ENCODE data around the gene TAF13.
A peak's percentile ranks its signal among the peaks of the same experiment; 100 is the strongest.

The TAF13 gene

GRCh38 chr1:109104364-109105151 is 28.8 kb upstream of the TAF13 start:
- peak; percentile 76 for TF ChIP-seq CEBPB (IDR thresholded peaks at IDR 0.05)
- TF ChIP-seq MAX (IDR thresholded peaks at IDR 0.05): no peak

GRCh38 chr1:109099938-109100773 is 24.4 kb upstream of the TAF13 start:
- peak; percentile 36; the same call in 1 of the 2 replicates for TF ChIP-seq NFIC (IDR thresholded peaks at IDR 0.05)
- TF ChIP-seq CEBPB (IDR thresholded peaks at IDR 0.05): no peak
- peak; percentile 31; the same call in 1 of the 2 replicates for TF ChIP-seq CREB1 (IDR thresholded peaks at IDR 0.05; ENCODE audit: low read depth)
- TF ChIP-seq YY1 (IDR thresholded peaks at IDR 0.05; ENCODE audit: low read depth): peak; percentile 61; the same call in 1 of the 2 replicates
- TF ChIP-seq EP300 (IDR thresholded peaks at IDR 0.05; ENCODE audit: borderline replicate concordance): peak; percentile 50; the same call in 1 of the 2 replicates
- TF ChIP-seq ZBTB7A (IDR thresholded peaks at IDR 0.05; ENCODE audit: low read depth): no peak; the same call in 1 of the 2 replicates
- TF ChIP-seq USF1 (IDR thresholded peaks at IDR 0.05): peak; percentile 37
- peak; percentile 30; the same call in 1 of the 2 replicates for TF ChIP-seq TCF12 (IDR thresholded peaks at IDR 0.05; ENCODE audit: low read depth)
- TF ChIP-seq EGR1 (IDR thresholded peaks at IDR 0.05): peak; percentile 74
- no peak for TF ChIP-seq REST (IDR thresholded peaks at IDR 0.05; ENCODE audit: low read depth)
- TF ChIP-seq TEAD4 (IDR thresholded peaks at IDR 0.05): peak; percentile 59
- peak; percentile 52; the same call in 1 of the 2 replicates for TF ChIP-seq RAD21 (IDR thresholded peaks at IDR 0.05; ENCODE audit: low read depth)
- peak; percentile 31; the same call in 1 of the 2 replicates for TF ChIP-seq FOXM1 (IDR thresholded peaks at IDR 0.05; ENCODE audit: borderline replicate concordance, low read depth)
- peak; percentile 97 for TF ChIP-seq MAX (IDR thresholded peaks at IDR 0.05)
- peak; percentile 97 for TF ChIP-seq TAF1 (IDR thresholded peaks at IDR 0.05; ENCODE audit: low read depth)

- TF ChIP-seq TEAD4 (IDR thresholded peaks at IDR 0.05) (no peak), YY1 (IDR thresholded peaks at IDR 0.05; ENCODE audit: low read depth) (no peak), MAX (IDR thresholded peaks at IDR 0.05) (no peak), TCF12 (IDR thresholded peaks at IDR 0.05; ENCODE audit: low read depth) (no peak)
These were observed 20.3 kb upstream of the TAF13 start for GRCh38 chr1:109096120-109096519.

- TF ChIP-seq EGR1 (IDR thresholded peaks at IDR 0.05) (no peak), FOXM1 (IDR thresholded peaks at IDR 0.05; ENCODE audit: borderline replicate concordance, low read depth) (no peak), YY1 (IDR thresholded peaks at IDR 0.05; ENCODE audit: low read depth) (no peak), EP300 (IDR thresholded peaks at IDR 0.05; ENCODE audit: borderline replicate concordance) (no peak), TCF12 (IDR thresholded peaks at IDR 0.05; ENCODE audit: low read depth) (no peak), ZBTB7A (IDR thresholded peaks at IDR 0.05; ENCODE audit: low read depth) (no peak)
These were observed 19.8 kb upstream of the TAF13 start for GRCh38 chr1:109095631-109096030.

- TF ChIP-seq ZBTB7A (IDR thresholded peaks at IDR 0.05; ENCODE audit: low read depth) (no peak), EGR1 (IDR thresholded peaks at IDR 0.05) (no peak), EP300 (IDR thresholded peaks at IDR 0.05; ENCODE audit: borderline replicate concordance) (no peak), TCF12 (IDR thresholded peaks at IDR 0.05; ENCODE audit: low read depth) (no peak), YY1 (IDR thresholded peaks at IDR 0.05; ENCODE audit: low read depth) (no peak), RAD21 (IDR thresholded peaks at IDR 0.05; ENCODE audit: low read depth) (no peak), USF1 (IDR thresholded peaks at IDR 0.05) (no peak), CEBPB (IDR thresholded peaks at IDR 0.05) (no peak), NFIC (IDR thresholded peaks at IDR 0.05) (no peak), TEAD4 (IDR thresholded peaks at IDR 0.05) (no peak), REST (IDR thresholded peaks at IDR 0.05; ENCODE audit: low read depth) (no peak), FOXM1 (IDR thresholded peaks at IDR 0.05; ENCODE audit: borderline replicate concordance, low read depth) (no peak), MAX (IDR thresholded peaks at IDR 0.05) (no peak), CREB1 (IDR thresholded peaks at IDR 0.05; ENCODE audit: low read depth) (no peak), TAF1 (IDR thresholded peaks at IDR 0.05; ENCODE audit: low read depth) (no peak)
These were observed 19.1 kb upstream of the TAF13 start for GRCh38 chr1:109094871-109095270.
